Thoracic aorta (tissue), 2 donors: ENCODE data around the gene SLC35D3. TPM values are rescaled to one million over a fixed set of nuclear protein-coding genes. Genes with fewer than 3 reads are reported as not detected.
"Not testable (repeated sequence)": the region's sequence is repeated elsewhere in the genome, so short reads cannot be mapped to it uniquely, and the experiment has no call there.

ENCODE experiments used
- ATAC-seq: fragments of 150-250 bp; one replicate; pipeline ENCODE4 v1.8.0; 2017; ENCODE audit warnings: low read depth; ENCODE audit not compliant: insufficient number of reproducible peaks, low FRiP score
- DNase-seq: peaks from one replicate; pipeline ENCODE4 v3.0.0-alpha.2; 2020; ENCODE audit warnings: low spot score
- H3K27ac ChIP-seq, 2 donors: fragments of 200-600 bp; sonication (generic); 1 replicate in 1 of 2; 2 replicates in 1 of 2; pipeline ENCODE4 v1.5.1; 2016; ENCODE audit warnings: mild to moderate bottlenecking in 2 of 2, moderate library complexity in 2 of 2
- H3K27me3 ChIP-seq: fragments of 200-600 bp; sonication (generic); replicated peaks from 2 replicates; pipeline ENCODE4 v1.6.0; 2016; ENCODE audit warnings: mild to moderate bottlenecking; ENCODE audit not compliant: insufficient read depth
- H3K36me3 ChIP-seq: fragments of 200-600 bp; sonication (generic); one replicate; pipeline ENCODE4 v1.5.1; 2016
- H3K4me1 ChIP-seq, 2 donors: fragments of 200-600 bp; sonication (generic); 1 replicate in 1 of 2; 2 replicates in 1 of 2; pipeline versions ENCODE4 v1.5.1 to v1.6.0; 2016; ENCODE audit warnings: low read depth in 2 of 2, mild to moderate bottlenecking in 1 of 2; ENCODE audit not compliant: control insufficient read depth in 1 of 2
- H3K4me3 ChIP-seq: fragments of 200-600 bp; sonication (generic); 2 replicates; pipeline ENCODE4 v1.5.1; 2016; ENCODE audit warnings: mild to moderate bottlenecking
- H3K9me3 ChIP-seq: fragments of 200-600 bp; sonication (generic); 2 replicates; pipeline ENCODE4 v1.5.1; 2016
- total RNA-seq, 2 donors: library from RNA; depleted of rRNA; stranded (reverse); fragments of >200 nt; gene quantifications; one replicate each; pipeline versions ENCODE4 v1.1.0 to v1.2.3, GENCODE V29; 2016
- TF ChIP-seq, protein P1 (sequence below): fragments of 200-600 bp; sonication (generic); IDR thresholded peaks from one replicate; pipeline ENCODE4 v1.5.1; 2019; ENCODE audit warnings: antibody characterized with exemption

The SLC35D3 gene
- total RNA-seq, 2 donors from 2014 or later = not detected

DNA sequence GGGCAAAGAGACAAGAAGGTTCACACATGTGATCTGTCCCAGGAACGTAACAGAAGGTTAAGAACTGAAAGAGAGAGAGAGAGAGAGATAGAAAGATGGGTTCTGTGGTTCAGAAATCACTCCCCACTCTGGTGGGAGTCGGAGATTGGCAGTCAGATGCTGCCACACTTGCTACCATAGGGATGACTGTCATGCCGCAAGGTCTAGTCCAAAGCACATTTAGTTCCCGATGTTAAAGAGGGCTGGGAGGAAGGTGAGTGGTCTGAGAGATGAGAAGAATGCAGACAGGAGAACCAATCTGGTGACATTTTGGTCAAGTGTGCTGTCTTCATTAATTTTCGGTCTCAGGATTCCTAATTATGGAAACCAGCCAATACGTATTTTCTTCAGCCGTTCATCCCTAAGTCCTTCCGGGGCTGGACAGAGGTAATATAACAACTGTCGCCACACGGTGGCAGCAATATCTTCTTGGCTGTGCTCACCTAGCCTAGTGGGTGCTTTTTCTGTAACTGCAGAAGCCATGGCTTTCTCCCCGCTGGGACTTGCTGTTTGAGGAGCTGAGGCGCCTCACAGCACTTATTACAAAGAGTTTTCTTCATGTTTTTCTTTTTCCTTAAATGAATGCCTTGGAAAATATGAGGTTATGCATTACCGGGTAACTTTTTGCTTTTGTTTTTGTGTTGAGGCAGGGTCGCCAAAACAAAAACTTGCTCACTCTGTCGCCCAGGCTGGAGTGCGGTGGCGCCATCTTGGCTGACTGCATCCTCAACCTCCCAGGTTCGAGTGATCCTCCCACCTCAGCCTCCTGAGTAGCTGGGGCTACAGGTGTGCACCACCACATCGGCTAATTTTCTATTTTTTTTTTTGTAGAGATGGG lies 46.0 kb downstream of the SLC35D3 start:
- H3K27me3 ChIP-seq = no peaks in the 10 kb centered on the region
- no peak overlapping the region for H3K27ac ChIP-seq
- H3K4me3 ChIP-seq = no peak overlapping the region
- TF ChIP-seq, protein P1, sequence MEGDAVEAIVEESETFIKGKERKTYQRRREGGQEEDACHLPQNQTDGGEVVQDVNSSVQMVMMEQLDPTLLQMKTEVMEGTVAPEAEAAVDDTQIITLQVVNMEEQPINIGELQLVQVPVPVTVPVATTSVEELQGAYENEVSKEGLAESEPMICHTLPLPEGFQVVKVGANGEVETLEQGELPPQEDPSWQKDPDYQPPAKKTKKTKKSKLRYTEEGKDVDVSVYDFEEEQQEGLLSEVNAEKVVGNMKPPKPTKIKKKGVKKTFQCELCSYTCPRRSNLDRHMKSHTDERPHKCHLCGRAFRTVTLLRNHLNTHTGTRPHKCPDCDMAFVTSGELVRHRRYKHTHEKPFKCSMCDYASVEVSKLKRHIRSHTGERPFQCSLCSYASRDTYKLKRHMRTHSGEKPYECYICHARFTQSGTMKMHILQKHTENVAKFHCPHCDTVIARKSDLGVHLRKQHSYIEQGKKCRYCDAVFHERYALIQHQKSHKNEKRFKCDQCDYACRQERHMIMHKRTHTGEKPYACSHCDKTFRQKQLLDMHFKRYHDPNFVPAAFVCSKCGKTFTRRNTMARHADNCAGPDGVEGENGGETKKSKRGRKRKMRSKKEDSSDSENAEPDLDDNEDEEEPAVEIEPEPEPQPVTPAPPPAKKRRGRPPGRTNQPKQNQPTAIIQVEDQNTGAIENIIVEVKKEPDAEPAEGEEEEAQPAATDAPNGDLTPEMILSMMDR = peak; percentile 41
- no peaks in the 10 kb centered on the region for H3K4me1 ChIP-seq
- no peaks in the 10 kb centered on the region for H3K9me3 ChIP-seq
- ATAC-seq (no peak), DNase-seq (no peak)
- no peaks in the 10 kb centered on the region for H3K36me3 ChIP-seq

DNA sequence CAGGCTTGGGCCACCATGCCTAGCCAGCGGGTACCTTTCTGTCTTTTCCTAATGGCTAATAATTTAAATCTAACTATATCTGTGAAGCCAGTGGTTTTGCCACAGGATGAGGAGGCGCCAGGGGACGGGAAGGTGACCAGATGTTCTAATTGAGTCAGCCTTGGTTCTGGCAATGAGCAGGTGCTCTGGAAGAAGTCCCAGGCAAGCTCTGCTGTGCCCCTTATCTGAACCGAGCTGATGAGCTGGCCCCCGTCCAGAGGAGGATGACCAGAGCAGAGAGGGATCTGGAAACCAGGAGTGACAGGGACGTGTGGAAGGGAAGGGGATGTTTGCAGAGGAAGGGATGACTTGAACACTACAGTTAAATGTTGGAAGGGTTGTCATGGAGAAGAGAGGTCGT lies 46.7 kb downstream of the SLC35D3 start:
- no peaks in the 10 kb centered on the region for H3K9me3 ChIP-seq
- TF ChIP-seq, protein P1 = no peak

GRCh38 chr6:136969433-136969832 lies 47.3 kb downstream of the SLC35D3 start:
- TF ChIP-seq, protein P1 = no peak
- no peak overlapping the region for H3K27ac ChIP-seq

More for the DNA sequence above, 46.7 kb downstream of the SLC35D3 start:
- DNase-seq (no peak), ATAC-seq (no peak)
- no peaks in the 10 kb centered on the region for H3K36me3 ChIP-seq
- H3K4me1 ChIP-seq = no peaks in the 10 kb centered on the region
- no peak overlapping the region for H3K27ac ChIP-seq
- H3K27me3 ChIP-seq = no peaks in the 10 kb centered on the region
- no peak overlapping the region for H3K4me3 ChIP-seq

DNA sequence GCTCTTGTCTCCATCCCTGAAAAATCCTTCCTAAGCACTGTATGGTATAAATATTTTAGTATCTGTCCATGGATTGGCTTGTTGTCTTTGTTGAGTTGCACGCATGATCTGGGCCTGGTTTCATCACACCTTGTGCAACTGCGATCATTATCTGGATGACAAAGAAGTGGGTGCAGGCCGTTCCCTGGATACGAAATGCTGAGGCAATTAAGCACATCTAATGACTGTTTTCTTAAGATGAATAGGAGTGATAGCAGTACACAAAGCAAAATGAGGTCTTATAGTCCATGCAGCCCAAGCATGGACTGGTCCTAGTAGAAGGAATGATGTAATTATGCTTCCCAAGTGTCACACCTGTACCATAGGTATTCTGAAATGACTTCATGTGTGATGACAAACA lies 47.8 kb downstream of the SLC35D3 start:
- ATAC-seq (no peak), DNase-seq (no peak)
- no peak overlapping the region for H3K27ac ChIP-seq
- TF ChIP-seq, protein P1 = no peak
- no peaks in the 10 kb centered on the region for H3K36me3 ChIP-seq
- H3K4me3 ChIP-seq = no peak overlapping the region
- no peaks in the 10 kb centered on the region for H3K27me3 ChIP-seq
- H3K9me3 ChIP-seq = no peaks in the 10 kb centered on the region
- H3K4me1 ChIP-seq = no peaks in the 10 kb centered on the region

More at GRCh38 chr6:136969433-136969832, 47.3 kb downstream of the SLC35D3 start:
- Histone ChIP-seq H3K9me3 (no peaks in the 10 kb centered on the region), H3K4me1 (no peaks in the 10 kb centered on the region), H3K4me3 (no peak overlapping the region), H3K36me3 (no peaks in the 10 kb centered on the region), H3K27me3 (no peaks in the 10 kb centered on the region)
- DNase-seq = no peak
- no peak for ATAC-seq

GRCh38 chr6:136971609-136972008 lies 49.5 kb downstream of the SLC35D3 start:
- DNase-seq = no peak
- TF ChIP-seq, protein P1 = no peak
- Histone ChIP-seq H3K27ac (no peak overlapping the region), H3K9me3 (no peaks in the 10 kb centered on the region), H3K27me3 (no peaks in the 10 kb centered on the region), H3K4me3 (no peak overlapping the region), H3K4me1 (no peaks in the 10 kb centered on the region), H3K36me3 (no peaks in the 10 kb centered on the region)
- ATAC-seq = no peak

GRCh38 chr6:136973781-136974180 lies 51.7 kb downstream of the SLC35D3 start:
- H3K9me3 ChIP-seq, DNase-seq, H3K36me3 ChIP-seq, ATAC-seq, H3K4me3 ChIP-seq, H3K4me1 ChIP-seq, H3K27me3 ChIP-seq, H3K27ac ChIP-seq: not testable (repeated sequence)
